ENCODE data around the gene SURF2. TPM values are rescaled to one million over a fixed set of nuclear protein-coding genes. Genes with fewer than 3 reads are reported as not detected.
A peak's percentile ranks its signal among the peaks of the same experiment; 100 is the strongest.

The SURF2 gene
- total RNA-seq, 6 experiments from 2014 or later = 6.3 to 16.9 (median 8.2) TPM

DNA sequence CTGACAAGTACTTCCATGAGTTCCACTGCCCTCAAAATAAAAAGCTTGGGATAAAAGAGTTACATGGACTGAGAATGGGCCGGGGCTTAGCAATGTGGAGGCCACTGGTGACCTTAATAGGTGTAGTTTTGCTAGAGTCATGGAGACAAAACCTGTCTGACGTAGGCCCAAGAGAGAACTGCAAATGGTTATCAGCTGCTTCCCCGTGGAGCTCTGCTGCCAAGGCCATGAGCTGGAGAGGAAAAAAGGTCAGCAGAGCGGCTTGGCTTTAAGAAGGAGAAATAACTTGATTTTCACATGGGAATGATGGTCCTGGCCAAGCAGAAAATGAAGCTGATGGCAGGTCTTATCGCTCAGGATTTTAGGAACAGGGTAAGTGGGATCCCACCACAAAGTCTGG lies 16.7 kb upstream of the SURF2 start:
- ATAC-seq (no peak), DNase-seq (no peak)
- TF ChIP-seq POLR2A (IDR thresholded peaks at IDR 0.05) = no peak
- TF ChIP-seq, protein P1, sequence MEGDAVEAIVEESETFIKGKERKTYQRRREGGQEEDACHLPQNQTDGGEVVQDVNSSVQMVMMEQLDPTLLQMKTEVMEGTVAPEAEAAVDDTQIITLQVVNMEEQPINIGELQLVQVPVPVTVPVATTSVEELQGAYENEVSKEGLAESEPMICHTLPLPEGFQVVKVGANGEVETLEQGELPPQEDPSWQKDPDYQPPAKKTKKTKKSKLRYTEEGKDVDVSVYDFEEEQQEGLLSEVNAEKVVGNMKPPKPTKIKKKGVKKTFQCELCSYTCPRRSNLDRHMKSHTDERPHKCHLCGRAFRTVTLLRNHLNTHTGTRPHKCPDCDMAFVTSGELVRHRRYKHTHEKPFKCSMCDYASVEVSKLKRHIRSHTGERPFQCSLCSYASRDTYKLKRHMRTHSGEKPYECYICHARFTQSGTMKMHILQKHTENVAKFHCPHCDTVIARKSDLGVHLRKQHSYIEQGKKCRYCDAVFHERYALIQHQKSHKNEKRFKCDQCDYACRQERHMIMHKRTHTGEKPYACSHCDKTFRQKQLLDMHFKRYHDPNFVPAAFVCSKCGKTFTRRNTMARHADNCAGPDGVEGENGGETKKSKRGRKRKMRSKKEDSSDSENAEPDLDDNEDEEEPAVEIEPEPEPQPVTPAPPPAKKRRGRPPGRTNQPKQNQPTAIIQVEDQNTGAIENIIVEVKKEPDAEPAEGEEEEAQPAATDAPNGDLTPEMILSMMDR (IDR thresholded peaks at IDR 0.05) = no peak
- Histone ChIP-seq H3K4me1 (peaks cover 0 to 8% (median 4%) of the 10 kb centered on the region in 4 donors), H3K36me3 (peaks cover 0 to 18% (median 9%) of the 10 kb centered on the region in 4 donors), H3K27ac (no peak overlapping the region), H3K9me3 (no peaks in the 10 kb centered on the region), H3K4me3 (no peak overlapping the region), H3K27me3 (no peaks in the 10 kb centered on the region)
- 81% methylated on average over 5 of the region's 5 CpGs for WGBS (ENCODE audit: insufficient coverage, low coverage, low lambda C conversion rate, missing lambda C conversion rate)
- intact Hi-C loops (cut with DNase I) = loop anchor here in 1 of 2 donors (10.0 kb wide), 2 partner anchors 45 to 145 kb away; no protein-coding TSS in a partner anchor

DNA sequence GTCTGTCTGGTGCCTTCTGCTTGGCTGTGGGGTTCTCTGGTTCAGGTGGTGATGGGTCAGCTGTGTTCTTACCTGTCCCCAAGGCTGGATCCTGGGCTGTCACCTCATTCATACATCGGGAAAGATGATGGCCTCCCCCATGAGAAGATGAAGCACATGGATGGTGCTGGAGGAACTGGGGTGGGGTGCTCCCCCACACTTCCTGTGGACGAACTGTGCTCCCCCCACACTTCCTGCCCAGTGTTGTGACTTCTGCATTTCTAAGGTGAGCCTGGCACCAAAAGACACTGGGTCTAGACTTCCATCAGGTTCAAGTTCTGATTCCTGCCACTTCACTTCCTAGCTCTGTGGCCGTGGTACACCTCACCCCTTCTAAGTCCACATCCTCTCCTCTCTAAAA lies 16.1 kb upstream of the SURF2 start:
- ATAC-seq = no peak
- Histone ChIP-seq H3K4me1 (peaks cover 0 to 8% (median under 1%) of the 10 kb centered on the region in 4 donors), H3K4me3 (no peak overlapping the region), H3K9me3 (no peaks in the 10 kb centered on the region), H3K36me3 (peaks cover 0 to 23% (median 11%) of the 10 kb centered on the region in 4 donors), H3K27ac (no peak overlapping the region), H3K27me3 (no peaks in the 10 kb centered on the region)
- intact Hi-C loops (cut with DNase I) = loop anchor here in 1 of 2 donors (10.0 kb wide), 1 partner anchor 145 kb away; no protein-coding TSS in a partner anchor
- TF ChIP-seq POLR2A (IDR thresholded peaks at IDR 0.05) = no peak
- TF ChIP-seq, protein P1 (IDR thresholded peaks at IDR 0.05) = no peak
- 38% methylated on average over 1 of the region's 3 CpGs for WGBS (ENCODE audit: insufficient coverage, low coverage, low lambda C conversion rate, missing lambda C conversion rate)
- no peak for DNase-seq

DNA sequence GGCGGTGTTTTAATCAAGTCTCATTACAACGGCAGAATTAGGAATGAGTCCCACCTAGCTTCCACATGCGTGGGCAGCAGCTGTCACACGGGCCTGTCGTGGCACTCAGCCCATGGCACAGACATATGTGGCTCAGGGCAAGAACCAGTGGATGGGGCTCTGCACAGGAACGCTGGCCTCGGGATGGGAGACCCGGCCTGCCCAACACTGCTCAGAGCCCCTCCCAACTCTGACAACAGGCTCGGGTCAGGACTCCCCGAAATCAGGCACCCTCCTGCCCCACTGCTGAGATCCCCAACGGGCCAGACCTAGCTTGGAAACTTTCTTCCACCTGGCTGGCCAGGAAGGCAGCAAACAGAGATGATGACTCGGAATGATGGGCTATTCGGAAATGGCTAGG lies 15.4 kb upstream of the SURF2 start:
- TF ChIP-seq, protein P1 (IDR thresholded peaks at IDR 0.05) = no peak
- no peak for TF ChIP-seq POLR2A (IDR thresholded peaks at IDR 0.05)
- H3K4me3 ChIP-seq = no peak overlapping the region
- 100% methylated on average over 1 of the region's 13 CpGs for WGBS (ENCODE audit: insufficient coverage, low coverage, low lambda C conversion rate, missing lambda C conversion rate)
- no peaks in the 10 kb centered on the region for H3K27me3 ChIP-seq
- no peak for DNase-seq
- no peaks in the 10 kb centered on the region for H3K9me3 ChIP-seq
- peaks cover 0 to 8% (median 0%) of the 10 kb centered on the region in 4 donors for H3K4me1 ChIP-seq
- no peak for ATAC-seq
- peaks cover 0 to 23% (median 11%) of the 10 kb centered on the region in 4 donors for H3K36me3 ChIP-seq
- no peak overlapping the region for H3K27ac ChIP-seq
- intact Hi-C loops (cut with DNase I) = loop anchor here in 1 of 2 donors (10.0 kb wide), 1 partner anchor 144 kb away; no protein-coding TSS in a partner anchor

DNA sequence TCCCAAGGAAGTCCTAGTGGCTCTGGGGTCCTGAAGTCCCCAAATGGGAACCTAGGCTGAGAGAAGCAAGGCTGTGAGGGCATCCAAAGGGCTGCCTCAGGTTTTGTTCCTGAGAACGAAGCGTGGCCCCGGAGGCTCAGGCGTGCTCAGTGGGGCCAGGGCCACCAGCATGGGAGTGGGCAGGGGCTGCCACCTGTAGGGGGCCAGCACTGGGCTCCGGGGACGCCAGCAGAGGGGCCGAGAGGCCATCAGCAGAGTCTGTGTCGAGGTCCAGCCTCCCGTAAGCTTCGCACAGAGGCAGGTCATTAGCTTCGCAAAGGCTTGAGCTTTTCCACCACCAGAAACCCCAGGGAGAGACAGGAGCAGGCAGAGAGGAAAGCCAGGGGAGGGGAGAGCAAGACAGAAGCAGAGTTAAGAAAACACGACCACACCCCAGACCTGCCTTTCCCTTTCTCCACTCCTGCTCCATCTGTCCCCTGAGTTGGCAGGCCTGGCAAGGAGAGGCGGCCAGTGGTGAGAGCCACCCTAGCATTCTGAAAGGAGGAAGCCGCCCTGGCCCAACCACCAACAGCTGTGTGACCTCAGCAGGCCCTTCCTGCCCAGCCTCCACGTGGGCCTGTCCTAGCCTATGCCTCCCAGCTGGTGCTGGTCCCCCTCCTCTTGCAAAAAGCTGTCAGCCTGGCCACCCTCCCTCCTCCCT lies 14.8 kb upstream of the SURF2 start:
- ATAC-seq (peak; percentile 36 to 76 (median 53)), DNase-seq (peak in 1 of 3 donors; percentile 52)
- intact Hi-C loops (cut with DNase I) = loop anchor here in 1 of 2 donors (10.0 kb wide), 1 partner anchor 143 kb away; no protein-coding TSS in a partner anchor
- no peaks in the 10 kb centered on the region for H3K27me3 ChIP-seq
- H3K4me1 ChIP-seq = peaks cover 0 to 5% (median 2%) of the 10 kb centered on the region in 4 donors
- WGBS (ENCODE audit: insufficient coverage, low coverage, low lambda C conversion rate, missing lambda C conversion rate) = 40% methylated on average over 2 of the region's 15 CpGs
- no peak overlapping the region for H3K27ac ChIP-seq
- no peaks in the 10 kb centered on the region for H3K9me3 ChIP-seq
- H3K36me3 ChIP-seq = peaks cover 0 to 23% (median 11%) of the 10 kb centered on the region in 4 donors
- H3K4me3 ChIP-seq = no peak overlapping the region
- TF ChIP-seq, protein P1 (IDR thresholded peaks at IDR 0.05) = no peak
- TF ChIP-seq POLR2A (IDR thresholded peaks at IDR 0.05) = no peak

All from right lobe of liver (tissue), 6 donors.